GM21576 (cell line): ENCODE data around the gene DQX1.
A peak's percentile ranks its signal among the peaks of the same experiment; 100 is the strongest.
"Not testable (repeated sequence)": the region's sequence is repeated elsewhere in the genome, so short reads cannot be mapped to it uniquely, and the experiment has no call there.

Source experiments
- ATAC-seq: cut with Tn5 transposase; IDR thresholded peaks from one replicate; pipeline ENCODE4 v1.9.1; 2021; ENCODE audit warnings: mild to moderate bottlenecking, moderate library complexity; ENCODE audit not compliant: unreplicated experiment

The DQX1 gene

DNA sequence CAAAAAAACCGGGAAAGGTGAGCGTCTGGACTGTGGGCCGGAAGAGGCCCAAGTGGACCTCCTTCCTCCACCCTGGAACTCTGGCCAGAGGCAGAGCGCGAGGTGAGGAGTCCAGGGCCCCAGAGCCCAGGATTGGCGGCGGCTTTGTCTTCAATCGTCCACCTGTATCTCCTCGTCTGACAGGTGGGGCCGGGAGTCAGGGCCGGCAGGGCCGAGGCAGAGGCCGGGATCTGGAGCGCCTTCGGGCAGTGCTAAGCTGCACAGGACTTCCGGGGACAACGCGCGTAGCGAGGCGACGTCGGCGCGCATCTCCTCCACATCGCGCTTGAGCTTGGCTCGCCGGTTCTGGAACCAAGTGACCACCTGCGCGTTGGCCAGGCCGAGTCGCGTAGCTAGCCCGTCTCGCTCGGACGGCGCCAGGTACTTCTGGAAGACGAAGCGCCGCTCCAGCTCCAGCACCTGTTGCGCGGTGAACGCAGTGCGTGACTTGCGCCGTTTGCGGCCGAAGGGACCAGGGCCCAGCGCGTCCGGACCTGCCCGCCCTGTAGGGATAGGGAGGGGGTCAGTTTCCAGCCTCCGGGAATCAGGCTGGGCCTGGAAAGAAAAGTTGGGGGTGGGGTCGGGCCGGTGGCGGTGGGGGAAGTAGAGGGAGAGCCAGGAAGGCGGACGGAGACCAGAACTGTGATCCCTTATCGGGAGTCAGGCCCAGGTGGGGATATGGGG is 28.1 kb downstream of the DQX1 start:
- no peak for ATAC-seq

DNA sequence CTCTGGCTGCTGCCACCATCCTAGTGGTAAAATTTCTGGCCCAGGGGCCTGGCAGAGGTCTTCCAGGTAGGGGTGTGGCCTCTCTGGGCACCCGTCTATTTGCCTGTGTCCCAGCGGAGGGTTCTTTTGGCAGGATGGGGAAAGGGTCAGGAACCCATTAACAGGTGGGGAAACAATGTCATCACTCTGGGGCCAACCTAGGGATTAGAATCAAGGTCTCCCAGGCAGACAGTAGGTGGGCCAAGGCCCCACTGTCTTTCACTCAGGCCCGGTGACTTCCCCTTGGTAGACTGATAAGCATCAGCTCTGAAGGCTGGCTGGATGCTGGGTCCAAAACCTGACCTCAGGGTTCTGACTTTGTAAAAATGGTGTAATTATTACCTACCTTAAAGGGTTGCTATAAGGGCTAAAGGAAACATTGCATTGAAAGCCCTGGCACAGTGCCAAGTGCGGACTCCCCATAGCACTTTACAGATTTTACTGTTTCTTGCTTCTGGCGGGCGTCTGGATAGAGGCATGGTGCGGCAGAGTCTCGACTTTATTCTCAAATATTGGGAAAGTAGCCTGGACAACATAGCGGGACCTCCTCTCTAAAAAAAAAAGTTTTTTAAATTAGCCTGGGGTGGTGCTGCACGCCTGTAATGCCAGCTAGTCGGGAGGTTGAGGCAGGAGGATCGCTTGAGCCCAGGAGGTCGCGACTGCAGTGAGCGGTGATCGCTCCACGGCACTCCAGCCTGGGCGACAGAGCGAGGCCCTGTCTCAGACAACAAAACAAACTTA is 28.8 kb downstream of the DQX1 start:
- ATAC-seq: no peak

DNA sequence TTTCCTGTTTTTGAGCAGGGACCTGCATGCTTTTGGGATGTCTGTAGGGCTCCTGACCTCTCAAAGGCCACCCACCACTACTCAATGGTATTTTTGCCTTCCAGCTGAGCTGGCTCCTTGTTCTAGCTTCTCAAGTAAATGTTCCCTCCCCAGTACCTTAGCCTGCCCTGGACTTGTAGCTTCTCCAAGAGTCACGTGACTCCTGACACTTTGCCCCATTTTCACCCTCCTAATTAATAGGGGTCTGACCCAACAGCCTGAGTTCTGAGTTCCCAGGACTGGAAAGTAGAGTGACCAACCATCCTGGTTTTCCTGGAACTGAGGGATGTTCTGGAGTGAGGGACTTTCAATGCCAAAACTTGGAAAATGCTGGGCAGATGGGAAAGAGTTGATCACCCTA is 30.6 kb downstream of the DQX1 start:
- ATAC-seq: no peak

DNA sequence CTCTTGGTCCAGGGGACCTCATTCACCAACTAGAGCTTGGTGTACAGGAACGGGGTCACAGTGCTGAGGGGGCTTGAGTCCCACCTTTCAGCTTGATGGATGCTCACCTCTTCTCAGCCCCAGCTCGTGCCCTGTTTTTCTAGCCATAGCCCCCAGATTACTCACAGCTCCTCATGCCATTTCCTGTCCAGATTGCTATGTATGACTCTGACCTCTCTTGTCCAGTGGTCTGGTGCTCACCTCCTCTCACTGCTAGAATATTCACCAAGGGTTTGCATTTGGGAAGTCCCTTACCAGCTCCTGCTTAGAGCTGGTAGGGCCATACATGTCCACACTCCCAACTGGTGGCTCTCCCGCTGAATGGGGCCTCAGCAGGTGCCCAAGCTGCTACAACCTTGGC is 32.5 kb downstream of the DQX1 start:
- ATAC-seq: no peak

DNA sequence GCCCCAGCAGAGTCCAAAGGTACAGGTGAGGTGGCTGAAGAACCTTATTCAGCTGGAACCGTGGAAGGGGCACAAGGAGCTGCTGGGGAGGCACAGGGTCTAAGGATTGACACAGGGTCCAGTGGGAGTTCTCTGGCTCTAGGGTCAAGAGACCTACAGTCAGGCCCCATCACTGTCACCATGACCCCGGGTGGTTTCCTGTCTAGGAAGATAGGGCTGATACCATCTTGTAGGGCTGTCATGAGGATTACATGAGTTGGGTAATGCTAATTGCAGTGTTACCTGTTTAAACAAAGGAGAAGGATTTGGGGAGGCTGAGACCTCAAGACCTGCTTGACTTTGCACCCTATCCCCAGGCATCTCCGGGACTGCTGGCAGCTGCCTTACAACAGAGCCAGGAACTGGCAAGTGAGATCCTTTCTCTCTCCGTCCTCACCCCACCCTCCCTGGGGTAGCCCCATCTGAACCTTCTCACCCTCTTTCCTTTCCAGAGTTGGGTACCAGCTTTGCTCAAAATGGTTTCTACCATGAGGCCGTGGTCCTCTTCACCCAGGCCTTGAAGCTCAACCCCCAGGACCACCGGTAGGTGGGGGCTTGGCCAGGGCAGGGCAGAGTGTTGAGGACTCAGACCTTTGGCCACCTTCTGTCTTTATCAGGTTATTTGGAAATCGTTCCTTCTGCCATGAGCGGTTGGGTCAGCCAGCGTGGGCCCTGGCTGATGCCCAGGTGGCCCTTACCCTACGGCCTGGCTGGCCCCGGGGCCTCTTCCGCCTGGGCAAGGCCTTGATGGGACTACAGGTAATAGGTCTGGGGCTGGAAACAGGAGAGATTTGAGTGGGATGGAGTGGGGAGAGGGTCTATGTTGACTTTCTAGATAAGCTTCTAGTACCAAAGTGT is 34.1 kb downstream of the DQX1 start:
- no peak for ATAC-seq

DNA sequence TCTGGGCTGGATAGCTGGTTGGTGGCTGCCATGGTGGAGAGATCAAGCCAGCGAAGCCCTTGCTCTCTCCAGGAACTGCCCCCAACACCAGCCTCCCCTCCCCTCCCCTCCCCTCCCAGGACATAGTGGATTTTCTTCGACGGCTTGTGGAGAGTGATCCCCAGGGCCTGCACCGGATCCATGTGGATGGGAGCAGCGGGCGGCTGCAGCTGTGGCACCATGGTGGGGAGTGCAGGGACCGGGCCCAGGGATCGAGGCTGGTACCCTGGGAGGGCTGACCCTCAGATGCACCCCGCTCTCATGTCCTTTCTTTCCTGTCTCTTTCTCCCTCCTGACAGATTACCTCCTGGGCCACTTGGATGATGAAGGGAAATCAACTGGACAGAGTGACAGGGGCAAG is 36.1 kb downstream of the DQX1 start:
- no peak for ATAC-seq

GRCh38 chr2:74488643-74489481 is 37.2 kb downstream of the DQX1 start:
- no peak for ATAC-seq

- no peak for ATAC-seq
These were observed 39.9 kb downstream of the DQX1 start for GRCh38 chr2:74486141-74486540.

- not testable (repeated sequence) for ATAC-seq
These were observed 42.3 kb downstream of the DQX1 start for GRCh38 chr2:74483675-74484164.

DNA sequence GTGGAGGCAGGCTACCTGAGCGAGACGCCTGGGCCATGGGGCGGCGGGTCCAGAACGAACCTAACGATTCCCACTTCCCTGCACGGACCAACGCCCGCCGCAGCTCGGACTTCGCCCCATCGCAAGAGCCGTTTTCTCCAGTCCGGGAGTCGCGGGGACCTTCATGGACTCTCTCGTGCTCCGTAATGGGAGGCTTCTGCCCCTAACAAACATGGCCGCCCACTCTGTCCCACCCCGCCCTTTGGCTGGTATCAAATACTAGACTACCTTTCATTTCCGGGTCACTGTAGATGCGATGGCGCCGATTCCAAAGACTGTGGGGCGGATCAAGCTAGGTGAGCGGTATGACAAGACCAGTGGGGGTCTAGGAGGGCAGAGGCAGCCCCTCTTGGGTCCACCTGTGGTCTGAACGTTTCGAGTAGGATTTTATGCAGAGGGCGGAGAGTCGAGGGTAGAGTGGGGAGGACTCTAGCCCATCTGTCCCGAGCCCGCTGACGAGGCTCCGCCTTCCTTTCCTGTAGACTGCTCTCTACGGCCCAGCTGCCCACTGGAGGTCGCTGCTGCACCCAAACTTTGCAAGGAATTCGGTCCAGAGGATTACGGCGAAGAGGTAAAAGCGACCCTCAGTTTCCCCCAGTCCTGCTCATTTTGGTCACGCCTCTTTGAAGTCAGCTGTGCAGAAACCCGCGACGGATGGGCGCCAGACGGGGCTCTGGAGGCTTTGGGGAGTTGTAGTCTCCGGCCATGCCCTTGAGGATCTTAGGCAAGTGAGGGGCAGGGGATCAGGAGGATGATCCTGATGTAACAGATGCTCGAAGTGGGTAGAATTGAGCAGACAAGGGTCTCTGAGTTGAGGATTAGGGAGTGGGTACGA is 43.0 kb downstream of the DQX1 start, which contains the start of the genes CCDC142 and TTC31:
Gene CCDC142, minus strand, starts transcription at position 198 of the 874 bp plus-strand sequence. Its CDS starts 161 bp downstream, at position 37.
Gene TTC31, plus strand, starts transcription at position 281 of the 874 bp plus-strand sequence. Its CDS starts 15 bp downstream, at position 296.
- peak; percentile 87 for ATAC-seq

DNA sequence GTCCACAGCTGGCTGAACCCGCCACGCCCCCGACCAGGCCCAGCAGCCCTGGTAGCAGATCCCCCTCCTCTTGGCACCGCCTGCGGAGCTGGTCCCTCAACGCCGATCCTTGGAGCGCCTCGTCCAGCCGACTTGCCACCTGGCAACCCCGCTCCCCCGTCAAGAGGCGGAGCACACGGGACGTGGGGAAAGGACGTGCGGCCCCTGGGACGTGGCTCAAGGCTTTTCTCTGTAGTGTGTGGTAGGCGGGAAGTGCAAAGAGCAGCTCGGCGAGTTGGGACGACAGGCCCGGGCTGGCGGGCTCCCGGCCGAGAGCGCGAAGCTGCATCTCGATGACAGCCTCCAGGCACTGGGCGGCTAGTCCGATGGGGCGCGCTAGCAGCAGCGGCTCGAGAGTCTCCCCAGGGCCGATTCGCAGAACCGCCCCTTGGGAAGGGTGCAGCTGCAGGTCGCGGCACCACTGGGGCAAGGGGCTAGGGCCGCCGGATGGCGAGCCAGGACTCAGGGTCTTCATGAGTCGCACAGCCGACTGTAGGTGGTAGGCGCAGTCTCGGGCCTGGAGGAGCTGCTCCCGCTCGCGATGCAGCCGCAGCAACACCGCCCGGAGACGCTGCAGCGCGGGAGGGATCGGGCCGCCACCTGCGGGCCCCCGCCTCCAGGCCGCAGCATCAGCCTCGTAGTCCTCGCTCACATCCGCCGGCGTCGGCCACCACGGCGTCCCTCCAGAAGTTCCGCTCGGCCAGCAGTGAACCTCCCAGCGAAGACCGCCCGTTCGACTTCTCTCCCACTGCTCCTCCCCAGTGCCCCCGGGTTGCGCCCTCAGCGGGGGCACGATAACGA is 43.9 kb downstream of the DQX1 start:
- peak; percentile 30 for ATAC-seq

DNA sequence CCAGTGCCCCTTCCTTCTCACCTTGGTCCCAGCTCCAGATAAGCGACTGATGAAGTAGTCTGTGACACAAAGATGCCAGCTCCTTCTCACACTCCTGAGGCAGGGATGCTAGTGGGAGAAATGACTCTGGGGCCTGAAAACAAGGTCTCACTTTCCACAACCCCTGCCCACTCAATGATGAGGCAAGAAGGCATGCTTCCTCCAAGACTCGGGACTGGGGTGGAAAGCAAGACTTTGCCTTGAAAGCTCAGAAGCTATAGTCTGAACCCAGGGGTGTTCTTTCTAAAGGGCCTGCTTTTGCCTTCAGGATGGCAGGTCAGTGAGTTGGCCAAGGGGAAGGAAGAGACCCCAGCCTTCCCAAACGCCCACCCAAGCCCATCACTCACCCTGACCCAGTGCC is 44.6 kb downstream of the DQX1 start:
- no peak for ATAC-seq

DNA sequence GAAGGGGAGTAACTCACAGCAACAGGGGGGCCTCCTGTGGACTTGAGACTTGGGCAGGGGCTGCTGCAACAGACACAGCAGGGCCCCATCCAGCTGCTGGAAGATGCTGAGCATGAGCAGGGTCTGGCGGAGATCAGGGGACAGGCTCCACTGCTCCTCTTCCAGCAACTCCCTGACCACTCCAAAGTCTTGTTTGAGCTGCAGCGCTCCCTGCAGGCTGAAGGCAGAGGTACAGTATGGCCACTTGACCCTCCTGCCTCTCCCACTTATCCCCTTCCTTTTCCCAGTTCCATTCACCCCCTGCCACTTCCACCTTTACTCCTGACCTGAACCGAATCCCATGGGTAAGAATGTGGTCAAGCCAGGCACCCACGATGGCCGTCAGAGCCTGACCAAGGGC is 51.1 kb downstream of the DQX1 start:
- no peak for ATAC-seq

DNA sequence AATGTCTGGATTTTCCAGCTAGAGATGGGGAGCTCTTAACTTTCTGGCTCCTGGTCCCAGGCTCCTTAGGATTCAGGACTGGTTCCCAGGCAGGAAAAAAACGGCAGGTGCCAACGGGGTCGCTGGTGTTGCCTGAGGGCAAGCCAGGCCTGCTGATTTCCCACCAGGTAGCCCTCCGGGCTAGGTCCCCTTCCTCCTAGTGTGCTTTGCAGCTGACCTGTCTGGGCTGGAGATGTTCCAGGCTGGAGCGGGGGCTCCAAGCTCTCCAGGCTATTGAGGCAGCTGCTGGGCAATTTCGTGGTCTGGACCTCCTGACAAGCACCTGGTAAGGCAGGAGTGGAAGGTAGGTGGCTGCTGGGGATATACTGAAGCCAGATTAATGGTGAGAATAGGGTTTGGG is 51.5 kb downstream of the DQX1 start:
- ATAC-seq: no peak

GRCh38 chr2:74472945-74473258 is 53.1 kb downstream of the DQX1 start:
- ATAC-seq: no peak

GRCh38 chr2:74472086-74472944 is 53.7 kb downstream of the DQX1 start, which contains the start of gene MRPL53:
Gene MRPL53 (minus strand): TSS chr2:74472680. CDS start chr2:74472660, 20 bp downstream.
- ATAC-seq: peak; percentile 78

GRCh38 chr2:74471332-74472065 is 54.5 kb downstream of the DQX1 start:
- no peak for ATAC-seq
